ENCODE data around the gene CACNA1C.

- TF ChIP-seq, protein P1, sequence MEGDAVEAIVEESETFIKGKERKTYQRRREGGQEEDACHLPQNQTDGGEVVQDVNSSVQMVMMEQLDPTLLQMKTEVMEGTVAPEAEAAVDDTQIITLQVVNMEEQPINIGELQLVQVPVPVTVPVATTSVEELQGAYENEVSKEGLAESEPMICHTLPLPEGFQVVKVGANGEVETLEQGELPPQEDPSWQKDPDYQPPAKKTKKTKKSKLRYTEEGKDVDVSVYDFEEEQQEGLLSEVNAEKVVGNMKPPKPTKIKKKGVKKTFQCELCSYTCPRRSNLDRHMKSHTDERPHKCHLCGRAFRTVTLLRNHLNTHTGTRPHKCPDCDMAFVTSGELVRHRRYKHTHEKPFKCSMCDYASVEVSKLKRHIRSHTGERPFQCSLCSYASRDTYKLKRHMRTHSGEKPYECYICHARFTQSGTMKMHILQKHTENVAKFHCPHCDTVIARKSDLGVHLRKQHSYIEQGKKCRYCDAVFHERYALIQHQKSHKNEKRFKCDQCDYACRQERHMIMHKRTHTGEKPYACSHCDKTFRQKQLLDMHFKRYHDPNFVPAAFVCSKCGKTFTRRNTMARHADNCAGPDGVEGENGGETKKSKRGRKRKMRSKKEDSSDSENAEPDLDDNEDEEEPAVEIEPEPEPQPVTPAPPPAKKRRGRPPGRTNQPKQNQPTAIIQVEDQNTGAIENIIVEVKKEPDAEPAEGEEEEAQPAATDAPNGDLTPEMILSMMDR (conservative IDR thresholded peaks at IDR 0.05; ENCODE audit: low read depth, low read length) = no peak
- TF ChIP-seq POLR2A (IDR thresholded peaks at IDR 0.05; ENCODE audit: low read depth, low read length) = no peak
- TF ChIP-seq MAFK (IDR thresholded peaks at IDR 0.05; ENCODE audit: low read depth, low read length) = no peak
- no peak for TF ChIP-seq RAD21 (IDR thresholded peaks at IDR 0.05; ENCODE audit: low read length)
- TF ChIP-seq USF2 (IDR thresholded peaks at IDR 0.05; ENCODE audit: low read depth, low read length) = no peak
- no peak for TF ChIP-seq NFE2L2 (IDR thresholded peaks at IDR 0.05; ENCODE audit: low read depth, low read length)
- no peak for TF ChIP-seq SMC3 (IDR thresholded peaks at IDR 0.05; ENCODE audit: low read depth, low read length)
Measured at GRCh38 chr12:2314492-2314891, 261.7 kb downstream of the CACNA1C start.

Data from IMR-90 (cell line).